Gastroesophageal sphincter (tissue), 3 donors: ENCODE results near the gene PTGES3L.

Source experiments
- CTCF ChIP-seq, 4 experiments: fragments of 200-600 bp in 2 of 4; fragments of 450-650 bp in 2 of 4; sonication (generic) in 1 of 4; IDR thresholded peaks; one replicate each; pipeline ENCODE4 v1.5.1; 2017 to 2019; ENCODE audit warnings: antibody characterized with exemption in 4 of 4, mild to moderate bottlenecking in 2 of 4, moderate library complexity in 2 of 4
- EP300 ChIP-seq: sonication (generic); formaldehyde crosslinking; IDR thresholded peaks from one replicate; pipeline ENCODE4 v1.6.1; 2017; ENCODE audit warnings: antibody characterized with exemption, mild to moderate bottlenecking

GRCh38 chr17:43025766-43026537, 46.1 kb upstream of the PTGES3L start:
- TF ChIP-seq EP300 (no peak), CTCF (IDR thresholded peaks at IDR 0.05) (no peak)
